IPS DF 19.7 (cell line): ENCODE measurements around the gene HIVEP3.

Source experiments
- DNase-seq: peaks from one replicate; pipeline ENCODE4 v3.0.0-alpha.2; 2013; ENCODE audit warnings: low read depth, low spot score

The HIVEP3 gene

DNA sequence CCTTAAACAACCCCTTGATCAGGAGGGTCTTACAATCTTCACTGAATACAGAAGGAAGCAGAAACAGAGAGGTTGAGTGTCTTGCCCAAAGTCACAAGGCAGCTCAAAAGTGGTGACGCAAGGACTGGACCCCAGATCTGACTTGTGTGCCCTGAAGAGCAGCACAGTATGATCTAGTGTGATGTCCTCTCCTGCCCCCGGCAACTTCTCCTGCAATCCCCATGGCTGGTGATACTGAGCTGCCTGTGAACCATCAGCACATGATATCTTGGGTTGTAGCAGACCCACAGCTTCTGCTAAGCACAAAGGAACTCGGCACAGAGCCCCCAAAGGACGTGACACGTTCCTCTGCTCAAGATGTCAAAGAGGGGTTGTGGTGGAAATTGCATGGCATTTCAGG lies 383.0 kb downstream of the HIVEP3 start:
- no peak for DNase-seq

DNA sequence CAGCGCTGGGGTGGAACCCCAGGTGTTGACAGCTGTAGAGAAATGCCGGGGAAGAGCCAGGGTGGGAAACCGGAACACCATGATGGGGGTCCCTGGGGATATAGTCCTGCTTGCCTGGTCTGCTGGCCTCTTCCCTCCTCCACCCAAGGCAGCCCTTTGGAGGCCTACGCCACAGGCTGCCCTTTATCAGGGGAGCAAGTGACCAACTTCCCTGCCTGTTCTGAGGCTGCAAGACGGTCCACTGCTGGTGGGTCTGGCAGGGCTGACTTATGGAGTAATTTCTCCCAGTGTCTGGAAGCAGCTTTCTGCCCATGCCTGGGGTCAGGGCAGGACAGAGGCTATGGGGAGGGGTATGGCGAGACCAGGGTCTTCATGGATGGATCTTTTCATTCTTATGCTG lies 383.4 kb downstream of the HIVEP3 start:
- DNase-seq, result no peak

DNA sequence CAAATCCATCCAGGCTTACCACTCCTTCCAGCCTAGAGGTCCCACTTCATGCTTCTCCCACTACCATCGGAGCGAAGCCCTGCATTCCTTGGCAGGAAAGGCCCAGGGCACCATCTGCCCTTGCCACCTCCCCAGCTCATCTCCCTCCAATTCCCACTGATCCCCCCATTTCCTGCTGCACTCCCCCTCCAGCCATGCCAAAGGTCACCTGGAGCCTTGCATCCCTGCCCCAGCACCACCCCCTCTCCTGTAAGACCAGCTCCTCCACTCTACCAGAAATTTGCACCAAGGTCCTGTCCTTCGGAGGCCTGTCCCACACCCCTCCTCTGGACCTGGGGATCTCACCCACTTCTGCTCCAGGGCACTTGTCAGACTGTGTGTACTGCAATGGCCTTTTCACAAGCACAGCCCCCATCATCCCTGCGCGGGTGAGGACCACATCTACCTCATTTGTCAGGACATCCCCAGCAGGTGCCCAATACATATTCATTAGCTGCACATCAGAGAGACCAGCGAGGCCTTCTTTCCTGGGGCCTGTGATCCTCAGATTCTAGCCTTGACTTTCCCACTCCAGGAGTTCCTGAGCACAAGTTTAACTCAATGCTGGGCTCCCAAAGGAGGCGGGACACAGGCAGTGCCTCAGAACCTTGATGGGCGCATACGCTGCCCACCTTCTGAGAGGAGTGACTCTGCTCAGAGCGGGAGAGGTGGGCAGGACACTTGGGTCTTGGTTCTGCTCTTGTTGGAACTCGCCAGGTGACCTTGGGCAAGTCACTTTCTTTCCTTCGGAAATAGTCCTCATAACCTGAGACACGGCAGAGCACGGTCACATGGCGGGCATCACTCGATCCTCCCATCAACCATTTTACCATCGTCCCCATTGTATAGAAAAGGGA lies 384.3 kb downstream of the HIVEP3 start:
- DNase-seq, result no peak

DNA sequence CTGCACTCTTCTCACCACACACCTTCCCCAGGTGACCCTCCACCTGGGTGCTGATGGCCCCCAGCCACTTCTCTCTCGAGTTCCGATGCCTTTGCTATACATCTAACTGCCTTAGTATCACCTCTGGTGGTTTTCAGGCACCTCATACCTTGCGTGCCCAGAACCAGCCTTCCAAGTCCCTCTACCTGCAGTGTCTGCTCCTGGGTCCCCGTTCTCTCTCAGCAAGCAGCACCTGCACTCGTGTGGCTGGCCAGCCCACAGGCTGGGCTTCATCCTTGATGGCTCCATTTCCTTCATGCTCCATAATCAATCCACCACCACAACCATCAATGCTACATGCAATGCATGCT lies 385.0 kb downstream of the HIVEP3 start:
- DNase-seq, result no peak

DNA sequence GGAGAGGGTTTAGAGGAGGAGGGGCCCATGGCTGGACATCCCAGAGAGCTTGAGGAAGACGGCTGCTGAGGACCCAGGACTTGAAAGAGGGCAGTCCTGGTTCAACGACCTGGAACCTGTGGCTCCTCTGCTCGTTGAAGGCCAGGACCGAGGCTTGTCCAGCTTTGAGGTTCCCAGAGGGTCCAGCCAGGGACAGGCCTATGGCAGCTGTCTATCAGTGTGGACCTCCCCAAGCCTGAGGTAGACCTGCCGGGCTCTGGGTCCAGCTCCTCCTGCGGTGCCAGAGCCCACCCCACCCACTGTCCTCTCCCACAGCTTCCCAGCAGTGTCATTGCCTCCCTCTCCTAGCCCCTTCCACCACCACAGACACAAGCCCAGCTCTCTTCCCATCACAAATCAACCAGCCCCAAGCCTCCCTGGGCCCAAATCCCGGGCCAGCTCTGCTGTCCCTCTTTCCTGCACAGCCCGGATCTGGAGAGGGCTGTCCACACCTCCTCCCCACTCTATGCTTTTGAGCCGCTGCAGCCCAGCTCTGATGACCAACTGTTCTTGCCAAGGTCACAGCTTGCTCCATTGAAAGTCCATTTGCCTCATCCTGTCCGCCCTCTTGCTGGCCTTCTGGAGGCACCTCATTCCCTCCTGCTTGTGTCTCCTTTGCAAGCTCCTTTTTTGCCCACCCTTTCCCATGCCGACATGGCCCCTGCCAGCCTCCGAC lies 385.5 kb downstream of the HIVEP3 start:
- no peak for DNase-seq

DNA sequence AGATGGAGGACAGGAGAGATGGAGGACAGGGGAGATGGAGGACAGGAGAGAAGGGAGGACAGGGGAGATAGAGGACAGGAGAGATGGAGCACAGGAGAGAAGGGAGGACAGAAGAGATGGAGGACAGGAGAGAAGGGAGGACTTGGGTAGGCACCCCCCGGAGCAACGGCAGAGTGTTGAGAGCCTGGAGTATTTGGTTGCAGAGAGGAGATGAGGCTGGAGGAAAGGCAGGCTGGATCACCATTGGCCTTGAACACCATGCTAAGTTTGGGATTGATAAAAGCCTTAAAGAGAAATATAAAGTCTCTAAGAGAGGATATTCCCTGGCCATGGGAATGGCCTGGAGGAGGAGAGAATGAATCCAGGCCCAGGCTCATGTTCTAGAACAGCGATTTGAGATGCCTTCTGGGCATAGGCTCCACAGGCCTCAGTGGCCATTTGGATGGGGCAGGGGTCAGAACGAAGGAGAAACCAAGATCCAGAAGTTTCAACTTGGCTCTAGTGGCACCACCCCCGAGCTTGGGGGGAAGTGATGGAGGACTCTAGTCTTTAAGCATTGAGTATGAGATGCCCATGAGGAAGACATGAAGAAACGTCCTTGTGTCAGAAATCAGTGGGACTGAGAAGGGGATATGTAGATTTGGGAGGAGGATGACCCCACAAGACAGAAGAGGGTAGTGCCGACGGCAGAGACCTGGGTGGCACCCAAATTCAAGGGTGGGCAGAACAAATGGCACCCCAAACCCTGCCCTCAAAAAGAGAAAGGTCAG lies 386.3 kb downstream of the HIVEP3 start:
- DNase-seq, result no peak

DNA sequence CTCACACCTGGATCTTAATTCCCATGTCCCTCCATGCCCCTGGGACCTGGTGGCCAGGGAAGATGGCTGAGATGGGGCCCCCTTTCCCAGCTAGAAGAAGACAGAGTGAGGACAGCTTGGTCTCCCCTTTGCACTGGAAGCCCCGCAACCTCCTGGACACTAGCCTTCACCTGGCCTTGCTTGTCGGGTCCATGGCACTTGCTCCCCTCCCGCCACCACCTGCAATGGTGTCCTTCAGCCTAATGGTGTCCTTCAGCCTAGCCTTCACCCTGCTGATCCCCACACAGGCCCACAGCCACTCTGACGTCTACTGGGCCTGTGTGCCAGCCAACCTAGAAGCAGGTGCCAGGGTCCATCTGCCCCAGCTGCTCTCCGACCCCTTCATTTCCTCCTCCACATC lies 388.3 kb downstream of the HIVEP3 start:
- no peak for DNase-seq

DNA sequence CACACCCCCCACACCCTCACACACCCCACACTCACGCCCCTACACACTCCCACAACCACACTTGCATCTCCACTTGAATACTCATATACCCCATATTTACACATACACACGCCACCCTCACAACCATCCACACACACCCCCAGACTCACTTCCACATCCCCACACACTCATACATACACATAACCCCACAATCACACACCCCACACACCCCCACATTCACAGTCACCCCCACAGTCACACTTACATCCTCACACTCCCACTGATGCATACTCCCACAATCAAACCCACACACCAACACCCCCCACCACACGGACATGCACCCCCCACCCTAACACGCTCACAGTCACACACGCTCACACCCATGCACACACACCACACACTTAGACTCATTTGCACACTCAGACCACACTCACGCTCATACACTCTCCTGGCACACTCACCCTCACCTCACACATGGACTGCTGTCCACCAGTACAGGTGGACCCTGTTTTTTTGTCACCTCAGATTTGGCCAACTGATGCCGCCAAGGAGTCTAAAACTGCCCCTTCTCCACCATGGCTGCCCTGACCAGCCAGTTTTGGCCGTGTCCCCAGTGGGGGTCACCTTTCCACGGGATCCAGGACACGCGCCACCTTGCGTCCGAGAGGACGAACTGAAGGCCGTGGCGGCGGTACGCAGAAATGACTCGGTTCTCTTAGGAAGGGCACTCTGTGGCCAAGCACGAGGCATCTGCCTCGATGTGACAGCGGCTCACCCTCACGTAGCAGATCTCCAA lies 388.9 kb downstream of the HIVEP3 start:
- DNase-seq, result no peak

DNA sequence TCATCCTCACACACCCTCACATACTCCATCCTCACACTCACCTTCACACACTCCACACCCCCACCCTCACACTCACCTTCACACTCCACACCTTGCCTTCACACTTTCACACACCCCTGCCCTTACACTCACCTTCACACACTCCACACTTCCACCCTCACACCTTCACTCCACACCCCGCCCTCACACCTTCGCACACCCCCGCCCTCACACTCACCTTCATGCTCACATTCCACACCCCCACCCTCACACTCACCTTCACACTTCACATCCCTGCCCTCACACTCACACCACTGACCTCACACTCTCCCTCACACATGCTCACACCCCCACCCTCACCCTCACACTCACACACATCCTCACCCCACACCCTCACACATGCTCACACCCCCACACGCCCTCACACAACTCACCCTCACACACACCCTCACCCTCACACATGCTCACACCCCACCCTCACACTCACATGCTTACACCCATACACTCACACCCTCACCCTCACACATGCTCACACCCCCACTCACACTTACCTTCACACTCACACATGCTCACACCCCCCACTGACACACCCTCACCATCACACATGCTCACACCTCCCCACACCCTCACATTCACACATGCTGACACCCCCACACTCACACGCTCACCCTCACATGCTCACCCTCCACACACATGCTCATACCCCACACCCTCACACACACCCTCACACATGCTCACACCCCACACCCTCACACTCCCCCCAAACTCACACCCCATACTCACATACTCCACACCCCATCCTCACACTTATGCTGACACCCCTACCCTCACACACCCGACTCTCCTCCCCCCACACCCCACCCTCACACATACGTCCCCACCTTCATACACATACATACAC lies 389.8 kb downstream of the HIVEP3 start:
- DNase-seq, result no peak

DNA sequence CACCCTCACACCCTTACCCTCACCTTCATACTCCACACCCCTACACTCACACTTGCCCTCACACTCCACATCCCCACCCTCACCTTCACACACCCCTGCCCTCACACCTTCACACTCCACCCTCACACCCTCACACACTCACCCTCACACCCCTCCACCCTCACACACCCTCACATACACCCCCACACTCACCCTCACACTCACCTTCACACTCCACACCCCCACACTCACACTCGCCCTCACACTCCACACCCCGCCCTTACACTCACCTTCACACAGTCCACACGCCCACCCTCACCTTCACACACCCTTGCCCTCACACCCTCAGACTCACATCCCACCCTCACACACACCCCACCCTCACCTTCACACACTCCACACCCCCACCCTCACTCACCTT lies 390.6 kb downstream of the HIVEP3 start:
- no peak for DNase-seq

DNA sequence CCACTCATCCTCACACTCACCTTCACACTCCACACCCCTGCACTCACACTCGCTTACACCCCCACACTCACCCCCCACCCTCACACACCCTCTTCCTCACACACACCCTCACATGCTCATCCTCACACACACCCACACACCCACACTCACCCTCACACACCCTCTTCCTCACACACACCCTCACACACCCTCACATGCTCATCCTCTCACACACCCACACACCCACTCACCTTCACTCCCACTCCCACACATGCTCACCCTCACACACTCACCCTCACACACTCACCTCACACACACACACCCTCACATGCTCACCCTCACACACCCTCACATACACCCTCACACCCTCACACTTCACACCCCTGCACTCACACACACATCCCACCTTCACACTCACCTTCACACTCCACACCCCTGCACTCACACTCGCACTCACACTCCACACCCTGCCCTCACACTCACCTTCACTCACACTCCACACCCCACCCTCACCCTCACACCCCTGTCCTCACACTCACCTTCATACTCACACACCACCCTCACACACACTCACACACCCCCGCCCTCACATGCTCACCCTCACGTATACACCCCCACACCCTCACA lies 391.7 kb downstream of the HIVEP3 start:
- no peak for DNase-seq

DNA sequence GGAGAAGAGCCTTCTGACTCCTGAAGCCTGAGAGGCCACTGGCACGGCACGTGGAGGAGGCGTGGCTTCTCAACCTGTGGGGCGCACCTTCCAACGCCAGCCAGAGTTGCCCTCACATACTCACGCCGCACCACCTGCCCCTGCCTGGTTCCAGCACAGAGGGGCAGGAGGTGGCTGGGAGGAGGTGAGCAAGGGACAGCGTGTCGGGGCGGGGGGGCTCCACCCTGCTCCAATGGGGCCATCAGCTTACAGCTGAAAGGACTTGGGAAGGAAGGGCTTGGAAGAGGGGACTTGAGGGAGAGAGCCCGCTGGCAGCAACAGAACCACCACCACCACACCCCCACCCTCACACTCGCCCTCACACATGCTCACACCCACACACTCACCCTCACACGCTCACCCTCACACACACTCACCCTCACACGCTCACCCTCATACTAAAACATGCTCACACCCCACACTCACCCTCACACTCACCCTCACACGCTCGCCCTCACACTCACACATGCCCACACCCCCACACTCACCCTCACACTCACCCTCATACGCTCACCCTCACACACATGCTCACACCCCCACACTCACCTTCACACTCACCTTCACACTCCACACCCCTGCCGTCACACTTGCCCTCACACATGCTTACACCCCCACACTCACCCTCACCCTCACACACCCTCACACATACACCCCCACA lies 392.7 kb downstream of the HIVEP3 start:
- DNase-seq, result no peak

DNA sequence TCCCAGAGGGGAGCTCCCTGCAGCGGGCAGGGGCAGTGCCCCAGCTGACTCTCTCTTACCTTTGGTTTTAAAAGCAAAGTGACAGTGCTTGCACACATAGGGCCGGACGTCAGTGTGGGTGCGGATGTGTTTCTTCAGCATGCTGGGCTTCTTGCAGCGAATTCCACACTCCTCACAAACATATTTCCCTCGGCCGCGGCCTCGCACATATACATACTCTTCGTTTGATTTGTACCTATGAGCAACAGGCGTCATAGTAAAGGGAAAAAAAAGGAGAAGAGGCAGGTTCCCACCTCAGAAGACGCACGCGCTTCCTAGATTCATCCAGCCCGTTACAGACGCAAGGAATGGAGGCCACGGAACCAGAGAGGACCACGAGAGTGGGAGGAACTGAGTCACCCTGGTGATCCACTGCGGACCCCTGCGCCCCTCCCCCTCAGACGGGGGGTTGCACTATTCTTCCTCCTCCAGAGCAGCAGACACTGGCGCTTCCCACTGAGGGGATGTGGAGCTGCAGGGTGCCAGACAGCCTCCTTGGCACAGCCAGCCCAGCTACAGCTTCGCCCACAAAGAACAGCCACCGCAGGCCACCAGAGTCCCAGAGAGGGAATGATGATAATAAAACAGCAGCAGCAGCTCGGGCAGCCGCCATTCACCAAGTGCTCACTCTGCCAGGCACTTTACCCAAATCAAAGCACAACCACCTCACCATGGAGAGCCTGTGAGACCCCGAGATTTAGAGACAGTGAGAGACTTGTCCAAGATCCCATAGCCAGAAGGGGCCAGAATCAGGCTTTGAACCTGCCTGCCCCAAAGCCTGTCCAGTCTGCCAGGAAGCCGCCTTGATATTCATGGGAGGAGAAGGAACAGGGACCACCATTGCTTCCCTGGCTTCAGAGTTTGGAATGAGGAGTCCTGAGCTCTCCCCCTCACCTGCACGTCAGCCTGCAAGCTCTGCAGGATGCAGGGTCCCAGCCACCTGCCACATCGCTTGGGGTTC lies 393.7 kb downstream of the HIVEP3 start:
- no peak for DNase-seq

DNA sequence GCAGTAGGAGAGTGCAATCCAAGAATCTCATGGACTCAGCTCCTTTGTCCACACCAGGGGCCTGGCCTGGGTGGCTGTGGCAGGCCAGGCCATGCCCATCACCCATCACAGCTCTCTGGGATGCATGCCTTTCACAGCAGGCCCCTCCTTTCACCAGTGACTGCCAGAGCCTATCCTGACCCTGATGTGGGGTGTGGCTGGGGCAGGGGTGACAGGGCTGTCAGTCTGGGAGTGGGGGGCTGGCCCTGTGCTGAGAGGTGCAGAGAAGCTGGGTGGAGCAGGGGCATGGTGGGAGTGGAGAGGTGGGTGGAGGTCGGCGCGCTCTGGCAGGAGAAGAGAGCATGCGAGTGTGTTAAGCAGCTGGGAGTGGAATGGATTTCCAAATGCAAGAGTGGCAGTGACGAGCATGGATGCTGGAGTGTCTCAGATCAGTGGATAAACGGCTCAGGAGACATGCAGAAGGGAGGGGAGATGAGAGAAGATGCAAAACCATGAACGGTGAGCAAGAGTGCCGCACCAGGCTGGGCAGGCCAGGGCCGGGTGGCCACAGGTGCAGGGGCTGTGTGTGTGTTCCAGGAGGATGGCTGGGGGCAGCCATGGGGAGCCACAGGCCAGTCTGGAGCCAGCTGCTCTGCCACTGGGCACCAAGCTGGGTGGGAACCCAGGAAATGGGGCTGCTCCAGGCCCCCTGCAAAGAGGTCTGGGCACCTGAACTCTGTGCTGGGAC lies 394.6 kb downstream of the HIVEP3 start:
- DNase-seq, result no peak

DNA sequence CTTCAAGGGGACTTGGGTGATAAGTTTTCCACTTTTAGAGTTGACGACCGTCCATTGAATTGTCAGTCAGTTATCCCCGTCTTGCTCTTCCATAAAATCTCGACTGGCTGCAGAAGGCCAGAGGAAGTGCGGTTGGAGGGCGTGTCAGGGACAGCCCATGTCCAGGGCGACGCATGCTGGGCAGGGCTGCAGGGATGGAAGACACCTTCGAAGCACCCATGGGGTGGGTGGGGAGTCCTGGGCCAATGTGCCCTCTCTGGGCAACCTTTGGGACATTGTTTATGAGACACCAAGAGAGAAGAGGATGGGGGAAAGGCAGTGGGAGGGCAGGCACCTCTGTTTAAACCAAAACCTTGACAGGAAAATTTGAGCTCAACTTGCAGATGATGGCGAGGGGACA lies 395.7 kb downstream of the HIVEP3 start:
- DNase-seq, result no peak

DNA sequence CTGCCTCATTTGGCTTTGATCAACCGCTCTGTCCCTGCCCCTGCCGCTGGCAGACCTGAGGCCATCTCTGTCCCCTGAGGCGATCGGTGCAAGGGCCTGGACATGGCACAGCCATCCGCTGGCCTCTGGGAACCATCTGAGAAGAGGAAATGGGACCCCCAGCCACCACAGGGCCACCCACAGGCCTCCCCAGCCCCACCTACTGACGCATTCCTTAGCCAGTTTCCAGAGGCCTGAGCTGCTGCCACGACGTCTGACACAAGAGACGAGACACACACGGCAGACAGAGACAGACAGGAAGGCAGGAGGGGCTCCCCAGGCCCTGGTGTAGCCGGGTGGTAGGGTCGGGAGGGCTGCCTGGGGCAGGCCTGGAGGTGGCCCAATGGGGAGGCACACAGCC lies 397.0 kb downstream of the HIVEP3 start:
- DNase-seq, result no peak

DNA sequence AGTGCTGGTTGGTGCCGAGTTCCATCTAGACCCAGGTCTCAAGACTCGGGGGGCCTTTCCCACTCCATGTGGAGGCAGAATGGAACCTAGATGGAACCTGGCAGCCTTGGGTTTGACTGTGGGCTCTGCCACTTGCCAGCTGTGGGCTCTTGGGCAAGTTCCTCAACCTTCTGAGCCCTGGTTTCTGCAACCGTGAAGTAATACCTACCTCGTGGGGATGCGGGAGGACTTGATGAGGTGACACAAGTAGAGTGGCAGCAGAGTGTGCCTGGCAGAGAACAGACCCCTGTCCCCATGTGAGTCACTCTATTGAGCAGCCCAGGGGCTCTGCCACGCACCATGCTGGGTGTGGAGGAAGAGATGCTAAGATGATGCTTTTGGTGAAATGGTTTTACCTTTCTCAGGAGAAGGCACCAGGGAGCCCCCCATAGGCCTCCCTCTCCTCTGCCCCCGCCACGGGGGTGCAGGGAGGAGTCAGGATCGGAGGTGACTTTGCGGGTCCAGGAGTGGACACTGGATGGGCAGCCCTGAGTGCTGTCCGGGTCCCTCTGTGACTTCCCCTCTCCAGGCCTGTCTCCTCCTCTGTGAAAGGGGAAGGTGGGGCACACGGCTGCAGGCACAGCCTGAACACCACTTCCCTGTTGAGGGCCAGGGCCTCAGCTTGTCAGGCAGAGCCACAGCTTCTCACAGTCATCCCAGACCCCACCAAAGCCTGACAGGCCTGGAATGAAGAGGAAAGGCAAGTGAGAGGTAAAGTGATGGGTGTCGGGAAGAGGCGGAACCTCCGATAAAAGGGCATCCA lies 397.6 kb downstream of the HIVEP3 start:
- no peak for DNase-seq
